WTC11 (cell line): ENCODE measurements around the gene PLCG2.

Experiments used
- CBFB ChIP-seq: sonication (generic); formaldehyde crosslinking; IDR thresholded peaks from 2 replicates; pipeline ENCODE4 v1.8.1; 2022; ENCODE audit warnings: mild to moderate bottlenecking, low read depth, missing genetic modification reagents
- CREB1 ChIP-seq: sonication (generic); formaldehyde crosslinking; IDR thresholded peaks from 2 replicates; pipeline ENCODE4 v1.8.0; 2023; ENCODE audit warnings: mild to moderate bottlenecking, missing genetic modification reagents
- IRF2 ChIP-seq: sonication (generic); formaldehyde crosslinking; IDR thresholded peaks from 2 replicates; pipeline ENCODE4 v1.8.0; 2022; ENCODE audit warnings: low read depth, missing genetic modification reagents, borderline replicate concordance
- NFATC4 ChIP-seq: fragments of 250-450 bp; sonication (Bioruptor Pico); IDR thresholded peaks from 2 replicates; pipeline ENCODE4 v1.9.0; 2021; ENCODE audit warnings: mild to moderate bottlenecking
- SP1 ChIP-seq: sonication (generic); formaldehyde crosslinking; conservative IDR thresholded peaks from 2 replicates; pipeline ENCODE4 v1.8.1; 2022; ENCODE audit warnings: missing genetic modification reagents
- ZBTB21 ChIP-seq: sonication (generic); formaldehyde crosslinking; IDR thresholded peaks from 2 replicates; pipeline ENCODE4 v1.8.1; 2023; ENCODE audit warnings: mild to moderate bottlenecking, missing genetic modification reagents, borderline replicate concordance
- TF ChIP-seq, protein P1 (sequence below): sonication (generic); formaldehyde crosslinking; IDR thresholded peaks from 2 replicates; pipeline ENCODE4 v1.8.0; 2022; ENCODE audit warnings: missing genetic modification reagents
- TF ChIP-seq, protein P2 (sequence below): fragments of 200-600 bp; IDR thresholded peaks from 2 replicates; pipeline ENCODE4 v1.8.0; 2022; ENCODE audit warnings: antibody characterized with exemption
- TF ChIP-seq, protein P3 (sequence below): sonication (generic); formaldehyde crosslinking; IDR thresholded peaks from 2 replicates; pipeline ENCODE4 v1.8.1; 2022; ENCODE audit warnings: mild to moderate bottlenecking, moderate library complexity, missing genetic modification reagents
- TF ChIP-seq, protein P4 (sequence below): sonication (generic); formaldehyde crosslinking; IDR thresholded peaks from 2 replicates; pipeline ENCODE4 v1.8.1; 2023; ENCODE audit warnings: mild to moderate bottlenecking, missing genetic modification reagents, moderate library complexity

DNA sequence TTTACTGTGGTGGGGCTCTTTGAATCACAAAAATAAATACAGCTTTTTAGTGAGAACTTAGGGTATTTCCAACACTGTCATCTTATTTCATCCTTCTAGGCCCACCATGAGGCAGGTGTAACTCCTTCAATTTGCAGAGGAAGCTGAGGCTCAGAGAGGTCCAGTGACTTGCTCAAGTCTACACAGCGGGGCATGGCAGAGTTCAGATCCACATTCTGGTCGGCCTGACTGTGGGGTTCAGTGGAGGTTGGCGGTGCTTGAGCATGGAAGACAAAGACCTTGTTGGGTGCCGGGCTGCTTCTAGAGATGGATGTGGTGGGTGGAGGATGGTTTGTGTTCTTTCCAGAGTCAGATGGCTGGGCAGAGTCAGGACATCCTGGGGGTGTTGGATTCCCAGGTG, 39.8 kb downstream of the PLCG2 start:
- TF ChIP-seq, protein P1, sequence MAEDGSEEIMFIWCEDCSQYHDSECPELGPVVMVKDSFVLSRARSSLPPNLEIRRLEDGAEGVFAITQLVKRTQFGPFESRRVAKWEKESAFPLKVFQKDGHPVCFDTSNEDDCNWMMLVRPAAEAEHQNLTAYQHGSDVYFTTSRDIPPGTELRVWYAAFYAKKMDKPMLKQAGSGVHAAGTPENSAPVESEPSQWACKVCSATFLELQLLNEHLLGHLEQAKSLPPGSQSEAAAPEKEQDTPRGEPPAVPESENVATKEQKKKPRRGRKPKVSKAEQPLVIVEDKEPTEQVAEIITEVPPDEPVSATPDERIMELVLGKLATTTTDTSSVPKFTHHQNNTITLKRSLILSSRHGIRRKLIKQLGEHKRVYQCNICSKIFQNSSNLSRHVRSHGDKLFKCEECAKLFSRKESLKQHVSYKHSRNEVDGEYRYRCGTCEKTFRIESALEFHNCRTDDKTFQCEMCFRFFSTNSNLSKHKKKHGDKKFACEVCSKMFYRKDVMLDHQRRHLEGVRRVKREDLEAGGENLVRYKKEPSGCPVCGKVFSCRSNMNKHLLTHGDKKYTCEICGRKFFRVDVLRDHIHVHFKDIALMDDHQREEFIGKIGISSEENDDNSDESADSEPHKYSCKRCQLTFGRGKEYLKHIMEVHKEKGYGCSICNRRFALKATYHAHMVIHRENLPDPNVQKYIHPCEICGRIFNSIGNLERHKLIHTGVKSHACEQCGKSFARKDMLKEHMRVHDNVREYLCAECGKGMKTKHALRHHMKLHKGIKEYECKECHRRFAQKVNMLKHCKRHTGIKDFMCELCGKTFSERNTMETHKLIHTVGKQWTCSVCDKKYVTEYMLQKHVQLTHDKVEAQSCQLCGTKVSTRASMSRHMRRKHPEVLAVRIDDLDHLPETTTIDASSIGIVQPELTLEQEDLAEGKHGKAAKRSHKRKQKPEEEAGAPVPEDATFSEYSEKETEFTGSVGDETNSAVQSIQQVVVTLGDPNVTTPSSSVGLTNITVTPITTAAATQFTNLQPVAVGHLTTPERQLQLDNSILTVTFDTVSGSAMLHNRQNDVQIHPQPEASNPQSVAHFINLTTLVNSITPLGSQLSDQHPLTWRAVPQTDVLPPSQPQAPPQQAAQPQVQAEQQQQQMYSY (CRISPR knock-in tag) = no peak
- TF ChIP-seq IRF2 (CRISPR knock-in tag) (no peak), ZBTB21 (CRISPR knock-in tag) (no peak), CREB1 (CRISPR knock-in tag) (no peak), NFATC4 (no peak), SP1 (CRISPR knock-in tag) (no peak), CBFB (CRISPR knock-in tag) (no peak)
- TF ChIP-seq, protein P2, sequence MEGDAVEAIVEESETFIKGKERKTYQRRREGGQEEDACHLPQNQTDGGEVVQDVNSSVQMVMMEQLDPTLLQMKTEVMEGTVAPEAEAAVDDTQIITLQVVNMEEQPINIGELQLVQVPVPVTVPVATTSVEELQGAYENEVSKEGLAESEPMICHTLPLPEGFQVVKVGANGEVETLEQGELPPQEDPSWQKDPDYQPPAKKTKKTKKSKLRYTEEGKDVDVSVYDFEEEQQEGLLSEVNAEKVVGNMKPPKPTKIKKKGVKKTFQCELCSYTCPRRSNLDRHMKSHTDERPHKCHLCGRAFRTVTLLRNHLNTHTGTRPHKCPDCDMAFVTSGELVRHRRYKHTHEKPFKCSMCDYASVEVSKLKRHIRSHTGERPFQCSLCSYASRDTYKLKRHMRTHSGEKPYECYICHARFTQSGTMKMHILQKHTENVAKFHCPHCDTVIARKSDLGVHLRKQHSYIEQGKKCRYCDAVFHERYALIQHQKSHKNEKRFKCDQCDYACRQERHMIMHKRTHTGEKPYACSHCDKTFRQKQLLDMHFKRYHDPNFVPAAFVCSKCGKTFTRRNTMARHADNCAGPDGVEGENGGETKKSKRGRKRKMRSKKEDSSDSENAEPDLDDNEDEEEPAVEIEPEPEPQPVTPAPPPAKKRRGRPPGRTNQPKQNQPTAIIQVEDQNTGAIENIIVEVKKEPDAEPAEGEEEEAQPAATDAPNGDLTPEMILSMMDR = no peak
- TF ChIP-seq, protein P3, sequence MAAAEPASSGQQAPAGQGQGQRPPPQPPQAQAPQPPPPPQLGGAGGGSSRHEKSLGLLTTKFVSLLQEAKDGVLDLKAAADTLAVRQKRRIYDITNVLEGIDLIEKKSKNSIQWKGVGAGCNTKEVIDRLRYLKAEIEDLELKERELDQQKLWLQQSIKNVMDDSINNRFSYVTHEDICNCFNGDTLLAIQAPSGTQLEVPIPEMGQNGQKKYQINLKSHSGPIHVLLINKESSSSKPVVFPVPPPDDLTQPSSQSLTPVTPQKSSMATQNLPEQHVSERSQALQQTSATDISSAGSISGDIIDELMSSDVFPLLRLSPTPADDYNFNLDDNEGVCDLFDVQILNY (CRISPR knock-in tag) = no peak
- TF ChIP-seq, protein P4, sequence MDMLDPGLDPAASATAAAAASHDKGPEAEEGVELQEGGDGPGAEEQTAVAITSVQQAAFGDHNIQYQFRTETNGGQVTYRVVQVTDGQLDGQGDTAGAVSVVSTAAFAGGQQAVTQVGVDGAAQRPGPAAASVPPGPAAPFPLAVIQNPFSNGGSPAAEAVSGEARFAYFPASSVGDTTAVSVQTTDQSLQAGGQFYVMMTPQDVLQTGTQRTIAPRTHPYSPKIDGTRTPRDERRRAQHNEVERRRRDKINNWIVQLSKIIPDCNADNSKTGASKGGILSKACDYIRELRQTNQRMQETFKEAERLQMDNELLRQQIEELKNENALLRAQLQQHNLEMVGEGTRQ (CRISPR knock-in tag) = no peak
